HG03159 (cell line): Measurements from ENCODE around the gene PAGR1.
"Not testable (repeated sequence)": the region's sequence is repeated elsewhere in the genome, so short reads cannot be mapped to it uniquely, and the experiment has no call there.

Experiments used
- ATAC-seq: cut with Tn5 transposase; IDR thresholded peaks from one replicate; pipeline ENCODE4 v1.9.1; 2021; ENCODE audit warnings: mild to moderate bottlenecking, moderate library complexity; ENCODE audit not compliant: unreplicated experiment

PAGR1 gene

DNA sequence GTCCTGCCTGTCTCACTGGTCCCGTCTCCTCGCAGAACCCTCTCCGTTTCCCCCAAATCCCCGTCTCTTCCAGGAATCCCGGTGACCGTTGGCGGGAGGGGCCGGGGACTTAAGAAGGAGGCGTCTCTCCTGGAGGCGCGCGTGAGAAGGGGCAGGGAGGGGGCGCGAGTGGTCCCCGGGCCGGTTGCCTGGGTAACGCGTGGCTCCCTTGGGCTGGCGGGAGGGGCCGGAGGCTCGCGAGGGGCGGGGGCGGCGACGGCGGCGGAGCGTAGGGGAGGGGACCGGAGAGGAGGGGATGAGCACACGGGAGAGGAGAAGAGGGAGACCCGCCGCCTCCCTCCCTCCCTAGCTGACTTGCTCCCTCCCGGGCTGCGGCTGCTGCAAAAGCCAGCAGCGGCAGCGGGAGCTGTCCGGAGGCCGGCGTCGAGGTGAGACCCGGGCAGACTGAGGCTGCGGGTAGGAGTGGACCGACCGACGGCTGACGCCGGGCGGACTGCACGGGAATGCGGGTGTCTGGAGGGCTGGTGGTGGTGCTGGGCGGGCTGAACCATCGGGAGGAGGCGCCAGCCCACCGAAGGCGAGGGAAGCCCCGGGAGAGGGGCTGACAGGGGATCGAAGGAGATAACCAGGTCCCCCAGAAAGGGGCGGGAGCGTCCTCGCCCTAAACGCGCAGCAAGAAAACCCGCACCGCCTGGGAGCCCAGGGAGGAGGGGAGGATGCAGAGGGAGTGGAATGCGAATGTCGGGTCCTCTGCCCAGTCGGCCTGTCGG lies 3.9 kb upstream of the PAGR1 start, which contains the start of gene PRRT2:
Gene PRRT2 (plus strand): TSS at position 298 of the 770 bp plus-strand sequence. CDS start 862 bp downstream, outside the sequence.
- no peak for ATAC-seq

DNA sequence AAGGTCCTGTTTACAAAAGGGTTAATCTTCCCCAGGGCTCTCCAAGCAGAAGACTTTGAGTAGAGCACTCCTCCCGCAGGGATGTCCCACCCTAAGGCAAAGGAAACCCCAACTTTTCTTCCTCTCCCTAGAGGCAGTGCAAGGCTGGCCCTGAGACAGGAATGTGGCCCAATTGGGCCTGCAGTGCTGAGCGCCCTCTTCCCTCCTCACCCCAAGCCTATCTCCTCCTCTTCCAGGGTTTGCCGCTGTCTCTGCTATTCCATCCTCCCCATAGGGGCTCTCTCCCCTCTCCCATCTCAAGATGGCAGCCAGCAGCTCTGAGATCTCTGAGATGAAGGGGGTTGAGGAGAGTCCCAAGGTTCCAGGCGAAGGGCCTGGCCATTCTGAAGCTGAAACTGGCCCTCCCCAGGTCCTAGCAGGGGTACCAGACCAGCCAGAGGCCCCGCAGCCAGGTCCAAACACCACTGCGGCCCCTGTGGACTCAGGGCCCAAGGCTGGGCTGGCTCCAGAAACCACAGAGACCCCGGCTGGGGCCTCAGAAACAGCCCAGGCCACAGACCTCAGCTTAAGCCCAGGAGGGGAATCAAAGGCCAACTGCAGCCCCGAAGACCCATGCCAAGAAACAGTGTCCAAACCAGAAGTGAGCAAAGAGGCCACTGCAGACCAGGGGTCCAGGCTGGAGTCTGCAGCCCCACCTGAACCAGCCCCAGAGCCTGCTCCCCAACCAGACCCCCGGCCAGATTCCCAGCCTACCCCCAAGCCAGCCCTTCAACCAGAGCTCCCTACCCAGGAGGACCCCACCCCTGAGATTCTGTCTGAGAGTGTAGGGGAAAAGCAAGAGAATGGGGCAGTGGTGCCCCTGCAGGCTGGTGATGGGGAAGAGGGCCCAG lies 3.0 kb upstream of the PAGR1 start:
- no peak for ATAC-seq

DNA sequence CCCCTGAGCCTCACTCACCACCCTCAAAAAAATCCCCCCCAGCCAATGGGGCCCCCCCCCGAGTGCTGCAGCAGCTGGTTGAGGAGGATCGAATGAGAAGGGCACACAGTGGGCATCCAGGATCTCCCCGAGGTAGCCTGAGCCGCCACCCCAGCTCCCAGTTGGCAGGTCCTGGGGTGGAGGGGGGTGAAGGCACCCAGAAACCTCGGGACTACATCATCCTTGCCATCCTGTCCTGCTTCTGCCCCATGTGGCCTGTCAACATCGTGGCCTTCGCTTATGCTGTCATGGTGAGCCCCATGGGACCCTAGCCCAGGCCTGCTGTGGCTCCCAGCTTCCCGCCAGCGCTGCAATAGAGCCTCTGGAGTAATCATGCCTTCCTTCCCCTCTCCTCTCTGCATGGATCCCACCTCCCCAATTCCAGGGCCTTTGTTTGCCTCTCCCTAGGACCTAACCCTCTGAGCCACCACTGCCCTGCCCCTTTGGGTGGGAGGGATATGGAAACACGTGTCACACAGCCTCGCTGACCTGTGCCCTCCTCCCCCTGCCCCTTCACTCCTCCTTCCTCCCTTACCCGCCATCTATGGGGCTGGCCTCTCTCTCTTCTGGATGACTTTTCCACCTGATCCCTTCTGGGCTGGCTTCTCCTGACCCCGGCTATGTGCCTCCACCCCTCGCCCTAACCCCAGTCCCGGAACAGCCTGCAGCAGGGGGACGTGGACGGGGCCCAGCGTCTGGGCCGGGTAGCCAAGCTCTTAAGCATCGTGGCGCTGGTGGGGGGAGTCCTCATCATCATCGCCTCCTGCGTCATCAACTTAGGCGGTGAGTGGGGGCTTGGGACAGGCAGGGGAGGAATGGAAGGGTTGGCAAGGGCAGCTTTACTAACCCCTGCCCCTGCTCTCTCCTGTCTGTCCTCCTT lies 2.0 kb upstream of the PAGR1 start:
- no peak for ATAC-seq

DNA sequence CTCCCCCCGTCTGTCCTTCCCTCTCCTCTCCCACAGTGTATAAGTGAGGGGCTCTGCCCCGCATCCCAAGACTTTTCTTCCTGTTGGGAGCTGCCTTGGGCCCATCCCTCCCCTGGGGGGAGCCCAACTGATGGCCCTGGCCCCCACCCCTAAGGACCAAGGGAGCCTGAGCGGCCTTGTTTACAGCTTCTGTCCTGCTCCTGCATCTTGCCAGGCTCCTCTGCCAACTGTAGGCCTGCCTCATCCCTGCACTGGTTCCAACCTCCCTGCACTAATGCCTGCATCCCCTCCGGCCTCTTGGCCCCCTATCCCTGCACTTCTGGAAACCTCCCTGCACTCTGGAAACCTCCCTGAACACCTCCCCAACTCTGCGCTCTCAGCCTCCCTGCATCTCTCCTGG lies 1.4 kb upstream of the PAGR1 start:
- ATAC-seq: no peak

DNA sequence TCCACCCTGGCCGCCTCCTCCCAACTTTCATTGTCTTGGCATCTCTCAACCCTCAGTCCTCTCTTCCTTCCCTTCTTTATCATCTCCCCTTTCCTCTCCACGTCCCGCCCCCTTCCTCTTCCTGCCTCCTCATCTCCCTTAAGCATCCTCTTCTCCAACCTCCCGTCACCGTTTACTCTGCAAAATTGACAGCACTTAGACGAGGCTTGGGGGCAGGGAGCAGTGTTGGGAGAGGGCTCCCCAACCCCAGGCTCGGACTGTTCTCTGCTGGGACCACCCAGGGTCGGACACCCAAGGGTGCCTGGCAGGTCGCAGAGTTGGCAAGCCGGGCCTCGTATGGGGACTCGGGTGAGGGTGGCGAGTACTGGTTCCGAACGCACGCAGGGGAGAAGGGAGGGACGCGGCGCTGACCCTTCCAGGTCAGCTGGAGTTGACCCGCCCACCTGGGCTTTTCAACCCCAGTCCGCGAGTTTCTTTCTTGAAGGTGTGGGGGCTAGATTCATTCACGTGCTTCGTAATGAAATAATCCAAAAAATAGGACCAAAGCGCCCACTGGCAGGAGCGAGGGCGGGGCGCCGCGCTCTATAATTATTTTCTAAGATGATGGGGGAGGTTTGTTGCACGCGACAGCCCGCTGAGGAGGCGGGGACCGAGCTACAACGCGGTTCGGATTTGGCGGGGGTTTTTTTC lies 775 bp upstream of the PAGR1 start:
- ATAC-seq: no peak

DNA sequence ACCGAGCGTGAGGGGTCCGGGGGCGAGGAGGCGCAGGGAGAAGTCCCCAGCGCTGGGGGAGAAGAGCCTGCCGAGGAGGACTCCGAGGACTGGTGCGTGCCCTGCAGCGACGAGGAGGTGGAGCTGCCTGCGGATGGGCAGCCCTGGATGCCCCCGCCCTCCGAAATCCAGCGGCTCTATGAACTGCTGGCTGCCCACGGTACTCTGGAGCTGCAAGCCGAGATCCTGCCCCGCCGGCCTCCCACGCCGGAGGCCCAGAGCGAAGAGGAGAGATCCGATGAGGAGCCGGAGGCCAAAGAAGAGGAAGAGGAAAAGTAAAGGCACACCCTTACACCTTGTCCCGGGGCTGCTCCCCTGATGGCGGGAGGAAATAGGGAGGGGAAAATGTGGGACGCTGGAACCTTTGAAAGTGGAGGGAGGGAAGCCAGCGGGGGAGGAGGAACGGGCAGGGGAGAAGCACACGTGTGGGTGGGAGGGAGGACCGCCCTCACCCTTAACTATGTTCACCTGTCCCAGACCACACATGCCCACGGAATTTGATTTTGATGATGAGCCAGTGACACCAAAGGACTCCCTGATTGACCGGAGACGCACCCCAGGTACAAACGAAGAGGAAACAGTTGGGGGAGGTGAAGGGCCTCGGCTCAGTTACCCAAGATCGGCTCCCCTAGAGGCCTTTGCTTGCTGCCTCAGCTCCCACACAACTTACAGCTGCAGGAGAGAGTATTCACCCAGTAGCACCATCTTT lies 916 bp downstream of the PAGR1 start:
- ATAC-seq: peak; percentile 2

DNA sequence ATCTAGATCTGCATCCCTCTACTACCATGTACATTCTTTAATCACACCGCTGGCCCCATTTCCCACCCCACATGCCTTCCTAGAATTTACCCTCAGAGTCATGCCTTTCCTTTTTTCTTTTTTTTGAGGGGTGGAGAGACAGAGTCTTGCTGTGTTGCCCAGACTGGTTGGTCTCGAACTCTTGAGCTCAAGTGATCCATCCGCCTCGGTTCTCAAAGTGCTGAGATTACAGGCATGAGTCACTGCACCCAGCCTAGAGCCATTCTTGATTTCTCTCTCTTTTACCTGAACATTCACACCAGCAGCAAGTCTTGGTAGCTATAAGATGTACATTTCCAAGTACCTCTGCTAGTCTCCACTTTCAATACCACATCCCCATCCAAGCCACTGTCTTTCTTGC lies 2.1 kb downstream of the PAGR1 start:
- ATAC-seq: no peak

DNA sequence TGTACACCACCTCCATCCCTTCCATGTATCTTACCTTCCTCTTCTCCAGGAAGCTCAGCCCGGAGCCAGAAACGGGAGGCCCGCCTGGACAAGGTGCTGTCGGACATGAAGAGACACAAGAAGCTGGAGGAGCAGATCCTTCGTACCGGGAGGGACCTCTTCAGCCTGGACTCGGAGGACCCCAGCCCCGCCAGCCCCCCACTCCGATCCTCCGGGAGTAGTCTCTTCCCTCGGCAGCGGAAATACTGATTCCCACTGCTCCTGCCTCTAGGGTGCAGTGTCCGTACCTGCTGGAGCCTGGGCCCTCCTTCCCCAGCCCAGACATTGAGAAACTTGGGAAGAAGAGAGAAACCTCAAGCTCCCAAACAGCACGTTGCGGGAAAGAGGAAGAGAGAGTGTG lies 3.6 kb downstream of the PAGR1 start:
- ATAC-seq: no peak

DNA sequence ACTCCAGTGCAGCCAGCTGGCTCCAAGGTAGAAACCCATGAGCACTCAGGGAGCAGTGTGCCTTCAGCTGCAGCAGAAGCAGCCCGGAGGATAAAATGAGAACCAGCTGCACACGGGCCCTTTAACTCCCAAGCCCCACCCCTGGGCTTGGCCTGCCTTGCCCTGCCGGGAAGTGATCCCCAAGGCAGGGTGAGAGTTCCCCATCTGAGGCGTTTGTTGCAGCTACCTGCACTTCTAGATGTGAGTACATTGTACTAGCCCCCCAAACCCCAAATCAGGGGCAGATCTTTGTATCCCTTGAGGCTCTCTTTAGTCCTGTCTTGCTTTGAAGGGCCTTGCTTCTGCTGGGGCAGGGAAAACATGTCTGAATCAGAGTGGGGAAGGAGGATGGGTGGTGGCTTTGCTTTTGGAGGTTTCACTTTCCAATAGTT lies 4.3 kb downstream of the PAGR1 start, which contains the start of gene MVP:
Gene MVP (plus strand): TSS at position 192 of the 431 bp plus-strand sequence. CDS start 10,088 bp downstream, outside the sequence.
- ATAC-seq: no peak

DNA sequence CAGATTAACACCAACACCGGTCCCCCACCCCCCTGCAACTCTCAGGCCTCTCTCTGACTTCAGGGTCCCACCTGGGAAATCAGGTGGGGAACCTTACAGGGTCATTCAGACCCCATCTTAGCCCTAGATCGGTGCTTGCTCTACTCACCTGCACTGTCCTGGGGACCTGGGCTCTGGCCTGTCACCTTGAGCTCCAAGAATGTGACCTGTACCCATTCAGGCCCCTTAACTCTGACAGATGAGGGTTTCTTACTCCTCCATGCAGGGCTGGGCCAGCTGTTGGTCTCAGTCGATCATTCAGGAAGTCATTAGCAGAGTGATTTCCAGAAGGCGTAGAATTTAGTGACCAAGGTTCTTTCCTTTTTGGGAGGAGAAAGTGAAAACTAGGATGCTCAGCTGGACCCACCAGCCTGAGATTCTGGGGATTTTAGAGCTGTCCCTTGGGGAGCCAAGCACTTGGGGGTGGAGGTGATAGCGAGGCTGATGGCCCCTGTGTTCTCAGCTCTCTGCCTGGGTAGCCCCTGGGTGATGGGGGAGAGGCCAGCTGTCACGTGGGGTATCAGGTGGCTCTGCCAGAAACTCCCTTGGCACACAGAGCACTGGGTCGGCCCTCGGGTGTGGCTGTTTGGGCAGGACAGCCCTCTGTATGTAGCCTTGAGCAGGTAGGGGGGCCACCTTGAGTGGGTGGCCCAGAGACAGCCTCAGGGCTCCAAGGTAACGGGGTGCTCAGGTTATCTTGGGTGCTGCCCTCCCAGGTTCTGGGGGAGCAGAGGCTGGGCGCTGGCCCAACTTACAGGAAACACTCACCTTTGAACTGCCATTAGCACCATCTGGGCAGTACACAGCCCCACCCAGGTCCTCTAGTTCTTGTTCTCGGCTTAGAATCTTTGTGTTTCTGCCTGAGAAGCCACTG lies 5.0 kb downstream of the PAGR1 start:
- peak; percentile 38 for ATAC-seq

DNA sequence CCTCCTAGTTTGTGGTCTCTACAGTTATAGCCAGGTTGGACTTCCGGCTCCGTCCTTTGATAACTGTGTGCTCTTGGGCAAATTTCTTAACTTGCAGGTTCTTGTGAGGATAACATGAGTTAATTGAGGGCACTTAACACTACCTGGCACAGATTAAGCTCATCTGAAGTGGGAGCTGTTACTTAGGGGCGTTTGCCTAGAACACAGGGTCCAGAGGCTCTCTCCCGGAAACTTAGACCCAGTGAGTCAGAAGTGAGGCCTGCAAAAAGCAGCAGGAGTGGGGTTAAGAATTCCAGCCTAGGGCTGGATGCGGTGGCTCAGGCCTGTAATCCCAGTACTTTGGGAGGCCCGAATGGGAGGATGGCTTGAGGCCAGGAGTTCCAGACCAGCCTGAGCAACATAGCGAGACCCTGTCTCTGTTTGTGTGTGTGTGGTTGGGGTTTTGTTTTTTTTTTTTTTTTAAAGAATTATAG lies 5.7 kb downstream of the PAGR1 start:
- no peak for ATAC-seq

DNA sequence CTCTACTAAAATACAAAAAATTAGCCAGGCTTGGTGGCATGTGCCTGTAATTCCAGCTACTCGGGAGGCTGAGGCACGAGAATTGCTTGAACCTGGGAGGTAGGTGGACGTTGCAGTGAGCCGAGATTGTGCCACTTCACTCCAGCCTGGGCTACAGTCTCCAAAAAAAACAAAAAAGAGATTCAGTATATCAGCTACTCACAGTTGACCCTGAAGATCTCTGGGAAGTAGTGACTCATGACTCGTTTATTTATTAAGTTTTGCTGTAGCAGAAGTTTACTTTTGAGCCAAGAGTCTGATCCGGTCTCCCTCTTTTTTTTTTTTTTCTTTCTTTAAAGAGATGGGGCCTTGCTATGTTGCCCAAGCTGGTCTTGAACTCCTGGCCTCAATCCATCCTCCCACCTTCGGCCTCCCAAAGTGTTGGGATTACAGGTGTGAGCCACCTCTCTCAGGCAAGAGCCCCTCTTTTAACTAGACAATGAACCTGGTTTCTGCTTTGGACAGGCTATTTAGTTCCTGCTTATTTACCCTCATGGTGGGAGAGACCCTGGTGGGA lies 8.7 kb downstream of the PAGR1 start:
- ATAC-seq: no peak

DNA sequence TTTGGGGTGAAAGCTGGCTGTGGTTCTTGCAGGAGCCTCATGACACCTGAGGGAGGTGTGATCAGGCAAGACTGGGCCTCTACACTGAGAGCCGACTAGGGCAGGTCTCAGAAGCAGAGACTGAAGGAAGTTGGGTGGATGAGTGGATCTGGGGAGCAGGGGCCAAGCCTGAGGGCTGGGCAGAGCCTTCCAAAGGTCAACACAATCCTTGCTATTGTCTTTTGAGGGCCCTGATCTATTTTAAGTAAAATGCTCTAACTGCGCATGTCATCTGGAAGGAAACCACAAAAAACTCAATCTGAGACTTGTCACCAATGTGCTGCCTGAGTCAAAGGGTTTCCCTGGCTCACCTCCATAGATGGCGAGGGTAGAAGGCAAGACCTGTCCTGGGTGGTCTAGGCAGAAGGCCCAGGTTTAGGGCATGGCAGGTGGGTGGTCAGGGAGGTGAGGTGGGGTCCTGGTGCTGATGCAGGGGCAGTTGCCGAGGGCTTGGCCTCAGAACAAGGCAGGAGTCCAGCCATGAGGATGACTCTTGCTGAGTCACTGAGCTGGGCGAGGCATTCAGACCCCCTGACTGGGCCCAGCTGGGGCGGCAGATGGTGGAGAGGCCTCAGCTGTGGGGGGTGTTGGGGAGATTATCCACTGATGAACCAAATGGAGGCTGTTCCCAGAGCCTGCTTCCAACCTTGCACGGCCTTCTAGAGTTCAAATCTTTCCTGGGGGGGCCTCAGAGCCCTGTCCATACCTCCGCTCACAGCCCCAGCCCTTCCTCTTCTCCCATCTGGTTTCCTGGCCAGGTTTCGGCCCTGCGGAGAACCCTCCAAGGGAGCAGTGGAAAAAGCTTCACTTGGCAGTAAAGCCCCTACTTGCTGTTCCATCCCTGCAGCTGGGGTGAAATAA lies 9.4 kb downstream of the PAGR1 start:
- ATAC-seq: no peak

DNA sequence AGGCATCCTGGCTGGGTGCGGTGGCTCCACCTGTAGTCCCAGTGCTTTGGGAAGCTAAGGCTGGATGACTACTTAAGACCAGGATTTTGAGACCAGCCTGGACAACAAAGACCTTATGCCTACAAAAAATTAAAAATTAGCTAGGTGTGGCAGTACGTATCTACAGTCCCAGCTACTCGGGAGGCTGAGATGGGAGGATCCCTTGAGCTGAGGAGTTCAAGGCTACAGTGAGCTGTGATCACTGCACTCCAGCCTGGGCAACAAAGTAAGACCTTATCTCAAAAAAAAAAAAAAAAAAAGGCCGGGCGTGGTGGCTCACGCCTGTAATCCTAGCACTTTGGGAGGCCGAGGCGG lies 10.4 kb downstream of the PAGR1 start:
- ATAC-seq: no peak

DNA sequence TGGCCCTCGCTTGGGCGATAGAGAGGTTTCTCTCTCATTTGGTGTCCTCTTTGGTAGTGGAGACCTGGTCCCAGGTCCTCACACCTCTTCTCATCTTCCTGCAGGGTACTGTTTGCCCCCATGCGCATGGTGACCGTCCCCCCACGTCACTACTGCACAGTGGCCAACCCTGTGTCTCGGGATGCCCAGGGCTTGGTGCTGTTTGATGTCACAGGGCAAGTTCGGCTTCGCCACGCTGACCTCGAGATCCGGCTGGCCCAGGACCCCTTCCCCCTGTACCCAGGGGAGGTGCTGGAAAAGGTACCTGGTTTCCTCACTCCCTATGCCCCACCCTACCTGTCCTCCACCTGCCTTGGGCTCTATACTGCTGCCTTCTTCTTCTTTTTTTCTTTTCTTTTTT lies 14.8 kb downstream of the PAGR1 start:
- ATAC-seq: no peak

DNA sequence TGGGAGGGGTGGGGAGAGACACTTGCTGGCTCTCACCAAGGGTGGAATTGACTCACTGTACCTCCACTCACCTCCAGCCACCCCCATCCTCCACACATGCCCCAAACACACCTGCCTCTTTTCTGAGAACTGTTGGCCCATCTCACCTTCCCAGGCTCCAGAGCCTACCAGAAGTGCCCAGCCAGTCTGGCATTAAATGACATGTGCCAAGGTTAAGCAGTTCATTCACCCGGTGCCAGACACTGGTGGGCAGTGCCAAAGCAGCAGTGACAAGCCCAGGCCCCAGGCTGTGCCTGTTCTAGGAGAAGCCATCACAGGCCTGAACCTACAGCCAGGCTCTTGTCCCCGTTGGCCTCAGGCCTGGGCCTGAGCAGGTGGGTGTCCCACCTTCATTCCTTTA lies 15.5 kb downstream of the PAGR1 start:
- no peak for ATAC-seq

DNA sequence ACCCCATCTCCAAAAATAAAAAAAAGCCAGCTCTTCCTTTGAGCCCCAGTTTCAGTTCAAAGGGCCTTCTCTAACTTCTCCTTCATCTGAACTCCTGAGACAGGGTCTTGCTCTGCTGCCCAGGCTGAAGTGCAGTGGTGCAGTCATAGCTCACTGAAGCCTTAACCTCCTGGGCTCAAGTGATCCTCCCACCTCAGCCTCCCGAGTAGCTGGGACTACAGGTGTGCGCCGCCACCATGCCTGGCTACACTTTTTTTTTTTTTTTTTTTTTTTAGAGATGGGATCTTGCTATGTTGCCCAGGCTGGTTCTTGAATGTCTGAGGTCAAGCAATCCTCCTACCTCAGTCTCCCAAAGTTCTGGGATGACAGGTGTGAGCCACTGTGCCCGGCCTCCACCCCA lies 17.3 kb downstream of the PAGR1 start:
- ATAC-seq: not testable (repeated sequence)
